H9 (cell line): ENCODE results near the gene ARHGAP26. TPM values are rescaled to one million over a fixed set of nuclear protein-coding genes. Genes with fewer than 3 reads are reported as not detected.

ENCODE experiments used
- DNase-seq: peaks from one replicate; pipeline ENCODE4 v3.0.0-alpha.2; 2017
- H2AFZ ChIP-seq: one replicate; pipeline ENCODE4 v1.6.1; 2013; ENCODE audit warnings: mild to moderate bottlenecking, low read length, control low read depth, moderate library complexity
- H2AK5ac ChIP-seq: 2 replicates; pipeline ENCODE4 v1.6.1; 2013; ENCODE audit warnings: low read length, control low read depth, mixed read lengths; ENCODE audit not compliant: insufficient read length
- H2BK120ac ChIP-seq: one replicate; pipeline ENCODE4 v1.6.1; 2013; ENCODE audit warnings: low read depth, mild to moderate bottlenecking, low read length, control low read depth, inconsistent platforms; ENCODE audit not compliant: poor library complexity, severe bottlenecking
- H2BK12ac ChIP-seq: 2 replicates; pipeline ENCODE4 v1.6.1; 2013; ENCODE audit warnings: low read length, control low read depth, mixed read lengths, low read depth; ENCODE audit not compliant: insufficient read length
- H2BK15ac ChIP-seq: 2 replicates; pipeline ENCODE4 v1.6.1; 2013; ENCODE audit warnings: low read depth, low read length, control low read depth
- H2BK20ac ChIP-seq: one replicate; pipeline ENCODE4 v1.6.1; 2013; ENCODE audit warnings: low read depth, mild to moderate bottlenecking, low read length, control low read depth, inconsistent platforms; ENCODE audit not compliant: poor library complexity, severe bottlenecking
- H2BK5ac ChIP-seq: 2 replicates; pipeline ENCODE4 v1.6.1; 2013; ENCODE audit warnings: low read length, control low read depth, mixed read lengths; ENCODE audit not compliant: insufficient read length
- H3K14ac ChIP-seq: 2 replicates; pipeline ENCODE4 v1.6.1; 2013; ENCODE audit warnings: low read length, control low read depth; ENCODE audit not compliant: insufficient read depth
- H3K18ac ChIP-seq: 2 replicates; pipeline ENCODE4 v1.6.1; 2013; ENCODE audit warnings: low read depth, mild to moderate bottlenecking, mixed read lengths, low read length, control low read depth; ENCODE audit not compliant: insufficient read length
- H3K23ac ChIP-seq: 2 replicates; pipeline ENCODE4 v1.6.1; 2013; ENCODE audit warnings: low read length, control low read depth, mixed read lengths, low read depth; ENCODE audit not compliant: insufficient read length
- H3K23me2 ChIP-seq: 2 replicates; pipeline ENCODE4 v1.6.1; 2013; ENCODE audit warnings: low read depth, mild to moderate bottlenecking, mixed read lengths, low read length, control low read depth; ENCODE audit not compliant: insufficient read length, poor library complexity, severe bottlenecking
- H3K27ac ChIP-seq: 2 replicates; pipeline ENCODE4 v1.5.1; 2013; ENCODE audit warnings: low read length, control low read depth, mixed read lengths, low read depth; ENCODE audit not compliant: insufficient read length
- H3K27me3 ChIP-seq: 2 replicates; pipeline ENCODE4 v1.6.1; 2013; ENCODE audit warnings: low read length, control low read depth, inconsistent platforms; ENCODE audit not compliant: insufficient read depth
- H3K4ac ChIP-seq: 2 replicates; pipeline ENCODE4 v1.6.1; 2013; ENCODE audit warnings: low read depth, mild to moderate bottlenecking, control low read depth, inconsistent platforms, low read length, moderate library complexity
- H3K4me1 ChIP-seq: 2 replicates; pipeline ENCODE4 v1.6.1; 2013; ENCODE audit warnings: low read length, control low read depth, inconsistent platforms; ENCODE audit not compliant: insufficient read depth
- H3K4me2 ChIP-seq: 2 replicates; pipeline ENCODE4 v1.6.1; 2013; ENCODE audit warnings: low read length, control low read depth, mixed read lengths; ENCODE audit not compliant: insufficient read length, insufficient read depth
- H3K56ac ChIP-seq: 2 replicates; pipeline ENCODE4 v1.6.1; 2013; ENCODE audit warnings: low read depth, mild to moderate bottlenecking, mixed read lengths, low read length, control low read depth; ENCODE audit not compliant: insufficient read length
- H3K79me1 ChIP-seq: 2 replicates; pipeline ENCODE4 v1.6.1; 2013; ENCODE audit warnings: low read depth, mild to moderate bottlenecking, moderate library complexity, low read length, control low read depth, inconsistent platforms; ENCODE audit not compliant: insufficient read depth, poor library complexity, severe bottlenecking
- H3K79me2 ChIP-seq: 2 replicates; pipeline ENCODE4 v1.6.1; 2013; ENCODE audit warnings: low read length, control low read depth, inconsistent platforms; ENCODE audit not compliant: insufficient read depth
- H3K9ac ChIP-seq: 2 replicates; pipeline ENCODE4 v1.6.1; 2013; ENCODE audit warnings: low read length, control low read depth, mixed read lengths; ENCODE audit not compliant: insufficient read length; ENCODE audit errors: extremely low read depth
- H3K9me3 ChIP-seq: one replicate; pipeline ENCODE4 v1.6.1; 2013; ENCODE audit warnings: low read depth, low read length, inconsistent platforms; ENCODE audit not compliant: control insufficient read depth
- H3T11ph ChIP-seq: one replicate; pipeline ENCODE4 v1.6.1; 2013; ENCODE audit warnings: mild to moderate bottlenecking, low read length, control low read depth, inconsistent platforms
- H4K20me1 ChIP-seq: one replicate; pipeline ENCODE4 v1.6.1; 2013; ENCODE audit not compliant: control insufficient read depth, insufficient read length, insufficient read depth
- H4K5ac ChIP-seq: 2 replicates; pipeline ENCODE4 v1.6.1; 2013; ENCODE audit warnings: low read depth, mild to moderate bottlenecking, mixed read lengths, low read length, control low read depth; ENCODE audit not compliant: insufficient read length
- H4K8ac ChIP-seq: replicated peaks from 2 replicates; pipeline ENCODE4 v1.6.1; 2013; ENCODE audit warnings: low read length, control low read depth, mixed read lengths, low read depth; ENCODE audit not compliant: insufficient read length
- H4K91ac ChIP-seq: 2 replicates; pipeline ENCODE4 v1.6.1; 2013; ENCODE audit warnings: low read depth, mild to moderate bottlenecking, moderate library complexity, mixed read lengths, low read length, control low read depth; ENCODE audit not compliant: insufficient read length
- H3K27ac Mint-ChIP-seq, 3 experiments: 2 replicates in 2 of 3; 3 replicates in 1 of 3; pipeline ENCODE4 v1.8.0; 2020 to 2021; ENCODE audit warnings: mixed read lengths in 3 of 3, mild to moderate bottlenecking in 1 of 3, moderate library complexity in 1 of 3
- H3K27me3 Mint-ChIP-seq: 2 replicates; pipeline ENCODE4 v1.8.0; 2021; ENCODE audit warnings: low read depth, mild to moderate bottlenecking, moderate library complexity, mixed read lengths
- H3K36me3 Mint-ChIP-seq, 3 experiments: 2 replicates in 2 of 3; 3 replicates in 1 of 3; pipeline ENCODE4 v1.8.0; 2020 to 2021; ENCODE audit warnings: low read depth in 3 of 3, mixed read lengths in 3 of 3; ENCODE audit not compliant: insufficient read depth in 1 of 3
- H3K4me1 Mint-ChIP-seq, 2 experiments: 2 replicates each; pipeline ENCODE4 v1.8.0; 2020; ENCODE audit warnings: mixed read lengths in 2 of 2
- H3K4me3 Mint-ChIP-seq, 2 experiments: 2 replicates in 1 of 2; 3 replicates in 1 of 2; pipeline ENCODE4 v1.8.0; 2020 to 2021; ENCODE audit warnings: mild to moderate bottlenecking in 2 of 2, mixed read lengths in 2 of 2, moderate library complexity in 1 of 2
- H3K9me3 Mint-ChIP-seq, 2 experiments: 2 replicates in 1 of 2; 3 replicates in 1 of 2; pipeline ENCODE4 v1.8.0; 2020; ENCODE audit warnings: mild to moderate bottlenecking in 2 of 2, mixed read lengths in 2 of 2, moderate library complexity in 1 of 2
- WGBS: extraction: QIAGEN DNeasy Blood & Tissue Kit; methylation state at CpG from one replicate; pipeline ENCODE4 v1.1.7; 2013; ENCODE audit warnings: missing lambda C conversion rate, low lambda C conversion rate, mixed read lengths; ENCODE audit not compliant: insufficient read length; ENCODE audit errors: extremely low coverage; 5-methylcytosine and 5-hydroxymethylcytosine counted together
- total RNA-seq: library from RNA; stranded (reverse); gene quantifications from 2 replicates; pipeline ENCODE4 v1.2.1, GENCODE V29; 2021
- TF ChIP-seq, protein P1 (sequence below): fragments of 200-600 bp; sonication (generic); conservative IDR thresholded peaks from 3 replicates; pipeline ENCODE4 v1.8.0; 2021; ENCODE audit warnings: antibody characterized with exemption, mild to moderate bottlenecking

Gene ARHGAP26
- total RNA-seq, 1 experiment from 2014 or later = 13.8 TPM

DNA sequence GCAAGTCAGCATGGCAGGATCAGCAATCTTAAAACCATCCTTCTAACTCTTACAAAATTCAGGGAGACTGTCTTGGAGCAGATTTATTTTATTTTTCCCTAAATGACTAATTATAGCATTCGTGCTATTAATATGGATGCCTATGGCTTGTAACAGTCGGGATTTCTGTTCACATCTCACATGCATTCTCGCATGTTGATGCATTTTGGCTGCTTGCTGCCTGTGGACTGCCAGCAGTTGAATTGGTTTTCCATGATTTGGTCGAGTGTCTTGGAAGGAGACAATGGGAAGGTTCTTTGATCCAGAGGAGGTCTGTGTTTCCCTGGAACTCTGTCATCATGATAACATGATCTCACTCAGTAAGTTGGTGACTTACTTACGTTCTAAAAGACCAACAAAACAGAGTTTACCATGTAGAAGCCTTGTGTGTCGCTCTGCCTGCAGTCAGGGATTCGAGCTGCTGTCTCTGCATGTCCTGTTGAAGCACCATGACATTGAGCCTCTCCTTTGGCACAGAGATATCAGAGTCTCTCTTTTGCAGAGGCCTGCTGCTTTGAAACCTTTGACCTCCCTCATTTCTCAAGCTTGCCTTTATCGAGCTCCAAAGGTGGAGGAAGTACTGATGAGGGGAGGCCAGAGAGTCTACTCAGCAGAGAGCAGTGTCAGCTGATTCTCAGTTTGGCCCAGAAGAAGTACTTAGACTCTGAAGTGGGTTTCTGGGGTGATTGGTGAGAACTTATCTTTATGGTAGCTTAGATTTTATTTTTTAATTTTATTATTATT lies 82.4 kb downstream of the ARHGAP26 start:
- H3T11ph ChIP-seq = no peak overlapping the region
- H3K4me2 ChIP-seq = no peak overlapping the region
- no peak overlapping the region for H2BK15ac ChIP-seq
- Mint-ChIP-seq H3K27ac (0 out of 7 replicates have a peak overlapping the region, but pooled peaks of 1 of the 3 experiments have one; percentile 21), H3K4me1 (peaks cover 44 to 46% of the 10 kb centered on the region in 2 experiments), H3K27me3 (no peaks in the 10 kb centered on the region), H3K9me3 (no peaks in the 10 kb centered on the region; a peak in 2 of 5 replicates), H3K4me3 (no peak overlapping the region), H3K36me3 (no peaks in the 10 kb centered on the region)
- TF ChIP-seq, protein P1, sequence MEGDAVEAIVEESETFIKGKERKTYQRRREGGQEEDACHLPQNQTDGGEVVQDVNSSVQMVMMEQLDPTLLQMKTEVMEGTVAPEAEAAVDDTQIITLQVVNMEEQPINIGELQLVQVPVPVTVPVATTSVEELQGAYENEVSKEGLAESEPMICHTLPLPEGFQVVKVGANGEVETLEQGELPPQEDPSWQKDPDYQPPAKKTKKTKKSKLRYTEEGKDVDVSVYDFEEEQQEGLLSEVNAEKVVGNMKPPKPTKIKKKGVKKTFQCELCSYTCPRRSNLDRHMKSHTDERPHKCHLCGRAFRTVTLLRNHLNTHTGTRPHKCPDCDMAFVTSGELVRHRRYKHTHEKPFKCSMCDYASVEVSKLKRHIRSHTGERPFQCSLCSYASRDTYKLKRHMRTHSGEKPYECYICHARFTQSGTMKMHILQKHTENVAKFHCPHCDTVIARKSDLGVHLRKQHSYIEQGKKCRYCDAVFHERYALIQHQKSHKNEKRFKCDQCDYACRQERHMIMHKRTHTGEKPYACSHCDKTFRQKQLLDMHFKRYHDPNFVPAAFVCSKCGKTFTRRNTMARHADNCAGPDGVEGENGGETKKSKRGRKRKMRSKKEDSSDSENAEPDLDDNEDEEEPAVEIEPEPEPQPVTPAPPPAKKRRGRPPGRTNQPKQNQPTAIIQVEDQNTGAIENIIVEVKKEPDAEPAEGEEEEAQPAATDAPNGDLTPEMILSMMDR = no peak
- H3K9me3 ChIP-seq = no peaks in the 10 kb centered on the region
- no peak overlapping the region for H2BK12ac ChIP-seq
- no peaks in the 10 kb centered on the region for H3K79me1 ChIP-seq
- H2BK5ac ChIP-seq = no peak overlapping the region
- H3K18ac ChIP-seq = no peak overlapping the region
- no peaks in the 10 kb centered on the region; the same call in 1 of the 2 replicates for H3K79me2 ChIP-seq
- H4K20me1 ChIP-seq = no peaks in the 10 kb centered on the region
- no peak overlapping the region for H4K5ac ChIP-seq
- no peak overlapping the region for H3K9ac ChIP-seq
- H3K27me3 ChIP-seq = no peaks in the 10 kb centered on the region
- no peak overlapping the region for H4K91ac ChIP-seq
- H2BK20ac ChIP-seq = no peak overlapping the region
- no peak overlapping the region for H3K4ac ChIP-seq
- no peak overlapping the region for H4K8ac ChIP-seq
- no peak overlapping the region for H3K14ac ChIP-seq
- no peak for DNase-seq
- no peak overlapping the region for H2AFZ ChIP-seq
- no peak overlapping the region for H2BK120ac ChIP-seq
- H3K56ac ChIP-seq = no peak overlapping the region
- H2AK5ac ChIP-seq = no peak overlapping the region
- H3K4me1 ChIP-seq = peaks cover 4% of the 10 kb centered on the region; the same call in 1 of the 2 replicates
- H3K23me2 ChIP-seq = no peaks in the 10 kb centered on the region
- no CpG with 5 or more reads among the region's 8 CpGs for WGBS
- no peak overlapping the region for H3K23ac ChIP-seq
- no peak overlapping the region for H3K27ac ChIP-seq
